ENCODE results near the gene MIOX. TPM values are rescaled to one million over a fixed set of nuclear protein-coding genes. Genes with fewer than 3 reads are reported as not detected.

The MIOX gene
- total RNA-seq, 1 donor from 2014 or later = not detected

- Histone ChIP-seq H3K27me3 (ENCODE audit: low read depth) (no peaks in the 10 kb centered on the region), H3K27ac (no peak overlapping the region), H3K9me3 (no peaks in the 10 kb centered on the region), H3K4me1 (peaks cover 9% of the 10 kb centered on the region), H3K4me3 (no peak overlapping the region), H3K36me3 (no peaks in the 10 kb centered on the region)
- no peak for ATAC-seq
- intact Hi-C loops (cut with DNase I) = no loop called here
- TF ChIP-seq, protein P1, sequence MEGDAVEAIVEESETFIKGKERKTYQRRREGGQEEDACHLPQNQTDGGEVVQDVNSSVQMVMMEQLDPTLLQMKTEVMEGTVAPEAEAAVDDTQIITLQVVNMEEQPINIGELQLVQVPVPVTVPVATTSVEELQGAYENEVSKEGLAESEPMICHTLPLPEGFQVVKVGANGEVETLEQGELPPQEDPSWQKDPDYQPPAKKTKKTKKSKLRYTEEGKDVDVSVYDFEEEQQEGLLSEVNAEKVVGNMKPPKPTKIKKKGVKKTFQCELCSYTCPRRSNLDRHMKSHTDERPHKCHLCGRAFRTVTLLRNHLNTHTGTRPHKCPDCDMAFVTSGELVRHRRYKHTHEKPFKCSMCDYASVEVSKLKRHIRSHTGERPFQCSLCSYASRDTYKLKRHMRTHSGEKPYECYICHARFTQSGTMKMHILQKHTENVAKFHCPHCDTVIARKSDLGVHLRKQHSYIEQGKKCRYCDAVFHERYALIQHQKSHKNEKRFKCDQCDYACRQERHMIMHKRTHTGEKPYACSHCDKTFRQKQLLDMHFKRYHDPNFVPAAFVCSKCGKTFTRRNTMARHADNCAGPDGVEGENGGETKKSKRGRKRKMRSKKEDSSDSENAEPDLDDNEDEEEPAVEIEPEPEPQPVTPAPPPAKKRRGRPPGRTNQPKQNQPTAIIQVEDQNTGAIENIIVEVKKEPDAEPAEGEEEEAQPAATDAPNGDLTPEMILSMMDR (IDR thresholded peaks at IDR 0.05) = no peak
- no peak for DNase-seq
These were observed 10.4 kb downstream of the MIOX start for GRCh38 chr22:50497093-50497492.

DNA sequence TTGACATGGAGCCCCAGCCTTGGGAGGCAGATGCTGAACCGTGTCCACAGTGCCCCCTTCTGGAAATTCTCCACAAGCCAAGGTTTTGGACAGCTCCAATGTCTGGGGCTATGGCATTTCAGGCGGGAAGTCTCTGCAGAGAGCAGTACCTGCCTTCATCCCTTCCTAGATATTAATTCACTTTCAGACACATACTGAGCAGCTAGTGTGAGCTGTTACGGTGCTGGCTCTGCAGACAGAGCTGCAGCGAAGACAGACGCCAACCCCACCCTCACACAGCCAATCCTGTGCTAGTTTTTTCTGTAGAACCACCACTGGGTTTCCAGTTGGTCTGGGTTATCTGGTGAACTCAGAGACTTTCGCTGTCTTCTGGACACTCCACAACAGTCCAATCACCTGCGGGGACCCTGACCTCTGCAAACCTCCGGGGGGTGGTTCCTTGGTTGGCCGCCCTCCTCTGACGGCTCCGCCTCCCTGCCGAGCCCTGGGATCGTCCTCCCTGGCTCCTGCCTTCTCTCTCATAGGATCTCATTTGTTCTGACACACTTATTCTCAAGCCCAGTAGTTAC, 11.7 kb downstream of the MIOX start:
- peak; percentile 69 for DNase-seq
- Histone ChIP-seq H3K27me3 (ENCODE audit: low read depth) (no peaks in the 10 kb centered on the region), H3K4me1 (peaks cover 9% of the 10 kb centered on the region), H3K4me3 (no peak overlapping the region), H3K27ac (no peak overlapping the region), H3K9me3 (no peaks in the 10 kb centered on the region), H3K36me3 (peaks cover 11% of the 10 kb centered on the region)
- intact Hi-C loops (cut with DNase I) = no loop called here
- peak; percentile 91 to 93 for ATAC-seq
- TF ChIP-seq, protein P1 (IDR thresholded peaks at IDR 0.05) = peak; percentile 69

DNA sequence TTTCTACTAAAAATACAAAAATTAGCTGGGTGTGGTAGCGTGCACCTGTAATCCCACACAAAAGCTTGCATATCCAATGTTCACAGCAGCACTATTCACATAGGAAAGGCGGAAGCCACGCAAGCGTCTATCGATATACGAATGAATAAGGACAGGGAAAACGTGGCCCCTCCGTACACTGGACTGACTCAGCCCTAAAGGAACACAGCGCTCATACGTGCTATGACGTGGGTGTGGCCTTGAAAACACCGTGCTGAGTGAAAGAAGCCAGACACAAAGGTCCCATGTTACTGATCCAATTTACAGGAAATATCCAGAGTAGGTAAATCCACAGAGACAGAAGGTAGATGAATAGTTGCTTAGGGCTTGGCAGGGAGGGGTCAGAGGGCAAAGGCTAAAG, 13.8 kb downstream of the MIOX start:
- no peak for ATAC-seq
- Histone ChIP-seq H3K4me1 (peaks cover 9% of the 10 kb centered on the region), H3K27me3 (ENCODE audit: low read depth) (no peaks in the 10 kb centered on the region), H3K36me3 (peaks cover 28% of the 10 kb centered on the region), H3K9me3 (no peaks in the 10 kb centered on the region), H3K27ac (no peak overlapping the region), H3K4me3 (no peak overlapping the region)
- DNase-seq = no peak
- intact Hi-C loops (cut with DNase I) = no loop called here
- TF ChIP-seq, protein P1 (IDR thresholded peaks at IDR 0.05) = no peak

DNA sequence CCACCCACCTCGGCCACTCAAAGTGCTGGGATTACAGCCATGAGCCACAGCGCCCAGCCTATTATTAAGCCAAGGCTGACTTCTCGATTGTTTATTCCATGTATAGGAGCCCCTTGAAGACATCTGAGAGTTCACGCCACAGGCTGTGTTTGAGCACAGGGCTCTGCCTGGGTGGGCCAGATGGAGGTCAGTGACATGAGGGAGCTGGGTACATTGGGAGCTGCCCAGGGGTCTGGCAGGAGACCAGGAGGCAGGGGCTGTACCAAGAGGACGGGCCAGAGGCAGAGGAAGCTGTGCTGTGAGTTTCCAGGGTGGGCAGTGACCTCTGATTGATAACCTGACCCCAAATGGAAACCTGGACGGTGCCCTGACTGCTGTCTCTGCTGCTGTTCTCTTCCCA, 15.4 kb downstream of the MIOX start:
- intact Hi-C loops (cut with DNase I) = no loop called here
- no peak for ATAC-seq
- TF ChIP-seq, protein P1 (IDR thresholded peaks at IDR 0.05) = no peak

GRCh38 chr22:50502628-50503474, 16.2 kb downstream of the MIOX start:
- DNase-seq = no peak
- Histone ChIP-seq H3K4me1 (peaks cover 22% of the 10 kb centered on the region), H3K27ac (no peak overlapping the region), H3K36me3 (peaks cover 36% of the 10 kb centered on the region), H3K4me3 (no peak overlapping the region), H3K27me3 (ENCODE audit: low read depth) (no peaks in the 10 kb centered on the region), H3K9me3 (no peaks in the 10 kb centered on the region)
- TF ChIP-seq, protein P1 (IDR thresholded peaks at IDR 0.05) = no peak
- intact Hi-C loops (cut with DNase I) = no loop called here
- no peak for ATAC-seq

More for the DNA sequence above, 15.4 kb downstream of the MIOX start:
- Histone ChIP-seq H3K36me3 (peaks cover 36% of the 10 kb centered on the region), H3K27me3 (ENCODE audit: low read depth) (no peaks in the 10 kb centered on the region), H3K27ac (no peak overlapping the region), H3K4me3 (no peak overlapping the region), H3K9me3 (no peaks in the 10 kb centered on the region), H3K4me1 (peaks cover 22% of the 10 kb centered on the region)
- DNase-seq = no peak

Data from lower lobe of right lung (tissue), 2 donors.